Colonic mucosa (tissue), 4 donors: ENCODE results near the gene LRP1B. TPM values are rescaled to one million over a fixed set of nuclear protein-coding genes. Genes with fewer than 3 reads are reported as not detected.

Source experiments
- DNase-seq: peaks from one replicate; pipeline ENCODE4 v3.0.0-alpha.2; 2020
- H3K27ac ChIP-seq: fragments of 200-600 bp; one replicate; pipeline ENCODE4 v1.8.0; 2021
- H3K27me3 ChIP-seq: fragments of 200-600 bp; one replicate; pipeline ENCODE4 v1.8.0; 2021
- H3K36me3 ChIP-seq: fragments of 200-600 bp; one replicate; pipeline ENCODE4 v1.8.0; 2021
- H3K4me1 ChIP-seq: fragments of 200-600 bp; one replicate; pipeline ENCODE4 v1.8.0; 2021; ENCODE audit warnings: mild to moderate bottlenecking
- H3K4me3 ChIP-seq: fragments of 200-600 bp; one replicate; pipeline ENCODE4 v1.8.0; 2021
- H3K9ac ChIP-seq, 2 donors: one replicate each; pipeline ENCODE4 v1.7.0; 2013; ENCODE audit warnings: control low read depth in 2 of 2, low read depth in 2 of 2, low read length in 2 of 2
- H3K9me3 ChIP-seq: fragments of 200-600 bp; one replicate; pipeline ENCODE4 v1.8.0; 2021
- CTCF ChIP-seq: fragments of 200-600 bp; IDR thresholded peaks from one replicate; pipeline ENCODE4 v1.8.0; 2022; ENCODE audit warnings: antibody characterized with exemption, mild to moderate bottlenecking
- intact Hi-C: fragments of 100-400 bp; cut with DNase I; formaldehyde crosslinking; loops from one replicate; pipeline ENCODE4 v1.14.1; 2022
- total RNA-seq, 2 donors: library from RNA; stranded (reverse); fragmentation: NEBNext Ultra II Directional in 1 of 2; extraction: Animal tissue kit (Norgen Biotek cat#: 25700) in 1 of 2; gene quantifications; one replicate each; pipeline ENCODE4 v1.2.1, GENCODE V29; 2021
- donor health status: healthy.
- donor health status: DM: no; HTN: no; CAD: no.
- donor health status: DM: no; HTN: no; CAD: no.

The LRP1B gene
- total RNA-seq, 2 donors from 2014 or later = 0.10 to 0.19 TPM

- Histone ChIP-seq H3K9ac (no peak overlapping the region), H3K27me3 (no peaks in the 10 kb centered on the region), H3K36me3 (no peaks in the 10 kb centered on the region), H3K27ac (no peak overlapping the region), H3K4me1 (no peaks in the 10 kb centered on the region), H3K4me3 (no peak overlapping the region), H3K9me3 (no peaks in the 10 kb centered on the region)
- no peak for TF ChIP-seq CTCF
- no peak for DNase-seq
- intact Hi-C loops = no loop called here
Measured at GRCh38 chr2:141591787-141592186, 539.0 kb downstream of the LRP1B start.

- Histone ChIP-seq H3K4me1 (no peaks in the 10 kb centered on the region), H3K36me3 (no peaks in the 10 kb centered on the region), H3K4me3 (no peak overlapping the region), H3K9me3 (no peaks in the 10 kb centered on the region), H3K27ac (no peak overlapping the region), H3K27me3 (no peaks in the 10 kb centered on the region), H3K9ac (no peak overlapping the region)
- no peak for TF ChIP-seq CTCF
- intact Hi-C loops = no loop called here
- no peak for DNase-seq
Measured at GRCh38 chr2:141590620-141591019, 540.2 kb downstream of the LRP1B start.

- Histone ChIP-seq H3K27me3 (no peaks in the 10 kb centered on the region), H3K4me1 (no peaks in the 10 kb centered on the region), H3K9me3 (no peaks in the 10 kb centered on the region), H3K9ac (no peak overlapping the region), H3K27ac (no peak overlapping the region), H3K4me3 (no peak overlapping the region), H3K36me3 (no peaks in the 10 kb centered on the region)
- intact Hi-C loops = no loop called here
- no peak for DNase-seq
- no peak for TF ChIP-seq CTCF
Measured at GRCh38 chr2:141589314-141589713, 541.5 kb downstream of the LRP1B start.

- Histone ChIP-seq H3K9me3 (no peaks in the 10 kb centered on the region), H3K4me1 (no peaks in the 10 kb centered on the region), H3K36me3 (no peaks in the 10 kb centered on the region), H3K27me3 (no peaks in the 10 kb centered on the region), H3K4me3 (no peak overlapping the region), H3K27ac (no peak overlapping the region), H3K9ac (no peak overlapping the region)
- no peak for TF ChIP-seq CTCF
- DNase-seq = no peak
- intact Hi-C loops = no loop called here
Measured at GRCh38 chr2:141586985-141587384, 543.8 kb downstream of the LRP1B start.

GRCh38 chr2:141582213-141582612 lies 548.6 kb downstream of the LRP1B start:
- H3K4me1 ChIP-seq = no peaks in the 10 kb centered on the region
- no peaks in the 10 kb centered on the region for H3K36me3 ChIP-seq
- no peaks in the 10 kb centered on the region for H3K9me3 ChIP-seq
- no peak for TF ChIP-seq CTCF
- H3K27me3 ChIP-seq = no peaks in the 10 kb centered on the region
- DNase-seq = no peak
- H3K27ac ChIP-seq = no peak overlapping the region
- no peak overlapping the region for H3K9ac ChIP-seq
- H3K4me3 ChIP-seq = no peak overlapping the region
- intact Hi-C loops = no loop called here

- no peak overlapping the region for H3K27ac ChIP-seq
- TF ChIP-seq CTCF = no peak
- no peak overlapping the region for H3K9ac ChIP-seq
- intact Hi-C loops = no loop called here
- no peaks in the 10 kb centered on the region for H3K9me3 ChIP-seq
- H3K36me3 ChIP-seq = no peaks in the 10 kb centered on the region
- no peak overlapping the region for H3K4me3 ChIP-seq
- DNase-seq = no peak
- no peaks in the 10 kb centered on the region for H3K27me3 ChIP-seq
- no peaks in the 10 kb centered on the region for H3K4me1 ChIP-seq
Measured at GRCh38 chr2:141579071-141579470, 551.7 kb downstream of the LRP1B start.
